ENCODE measurements around the gene BORCS6.

The BORCS6 gene

DNA sequence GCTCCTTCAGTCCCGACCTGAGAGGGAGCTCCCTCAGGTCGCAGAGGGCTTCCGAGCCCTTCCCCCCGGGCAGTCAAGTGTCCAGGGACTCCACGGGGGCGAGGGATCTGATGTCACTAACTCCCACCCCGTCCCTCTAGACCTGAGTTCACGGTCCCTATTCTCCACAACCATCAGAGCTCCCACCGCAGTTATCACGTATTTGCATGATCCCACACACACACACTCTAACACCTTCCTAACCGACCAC lies 34.1 kb downstream of the BORCS6 start:
- DNase-seq (ENCODE audit: low spot score) (no peak), FAIRE-seq (no peak)

DNA sequence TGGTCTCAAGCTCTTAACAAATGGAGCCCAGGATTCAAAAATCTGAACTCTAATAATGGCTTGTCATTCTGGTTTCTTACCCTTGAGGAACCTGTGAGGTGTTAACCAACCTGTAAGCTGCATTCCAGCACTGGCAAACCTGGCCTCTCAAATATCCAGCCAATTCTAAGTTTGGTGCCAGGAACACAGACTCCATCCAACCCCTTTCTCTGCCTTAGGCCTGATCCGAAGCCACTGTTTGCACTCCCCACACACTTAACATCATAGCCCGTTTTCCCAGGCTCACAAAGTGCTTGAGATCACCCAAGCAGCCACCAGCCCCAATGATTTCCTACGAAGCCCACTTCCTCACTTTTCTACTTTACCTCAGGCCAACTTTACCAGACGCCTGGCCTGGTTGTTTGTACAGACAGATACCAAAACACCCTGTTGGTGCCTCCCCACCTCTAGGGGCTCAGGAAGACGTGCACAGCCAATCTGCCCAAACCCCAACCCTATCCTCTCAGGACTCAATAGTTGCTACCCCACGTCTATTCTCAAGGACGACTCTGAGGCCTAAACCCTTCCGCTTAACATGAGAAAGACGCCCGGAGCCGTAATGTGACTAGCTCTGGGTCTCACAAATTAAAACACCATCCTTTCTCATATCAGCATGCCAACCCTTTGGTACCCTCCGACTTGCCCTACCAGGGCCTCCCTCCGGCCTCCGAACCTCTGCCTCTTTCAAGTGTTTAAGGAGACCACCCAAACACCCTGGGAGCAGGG lies 34.6 kb downstream of the BORCS6 start:
- no peak for DNase-seq (ENCODE audit: low spot score)
- FAIRE-seq: no peak

DNA sequence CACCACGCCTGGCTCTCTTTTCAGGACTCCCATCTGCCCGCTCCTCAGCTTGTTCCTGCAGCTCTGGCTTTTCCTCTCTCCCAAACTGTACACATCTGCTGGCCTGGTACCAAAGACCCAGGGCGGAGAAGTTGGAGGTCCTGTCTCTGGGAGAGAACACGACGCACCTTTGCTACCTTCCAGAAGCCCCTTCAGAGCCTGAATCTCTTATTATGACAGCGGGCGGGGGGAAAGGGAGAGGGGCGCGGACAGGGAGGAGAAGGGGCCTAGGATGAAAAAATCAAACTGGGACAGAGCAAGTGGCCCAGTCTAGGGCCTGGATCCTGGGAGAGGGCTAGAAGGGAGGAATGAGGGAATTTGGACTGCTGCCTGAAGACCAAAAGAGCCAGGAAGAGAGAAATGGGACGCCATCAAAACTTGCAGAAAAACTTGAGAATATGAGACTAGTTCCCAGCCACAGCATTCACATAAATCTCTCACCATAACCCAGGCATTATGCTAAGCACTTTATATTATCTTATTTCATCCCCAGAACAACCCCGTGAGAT lies 35.3 kb downstream of the BORCS6 start:
- FAIRE-seq (no peak), DNase-seq (ENCODE audit: low spot score) (no peak)

- peak; percentile 81 for FAIRE-seq
- peak; percentile 78 for DNase-seq (ENCODE audit: low spot score)
Measured at GRCh38 chr17:8153957-8154607, 35.9 kb downstream of the BORCS6 start.

GRCh38 chr17:8153525-8153956 lies 36.4 kb downstream of the BORCS6 start:
- DNase-seq (ENCODE audit: low spot score): no peak
- no peak for FAIRE-seq

DNA sequence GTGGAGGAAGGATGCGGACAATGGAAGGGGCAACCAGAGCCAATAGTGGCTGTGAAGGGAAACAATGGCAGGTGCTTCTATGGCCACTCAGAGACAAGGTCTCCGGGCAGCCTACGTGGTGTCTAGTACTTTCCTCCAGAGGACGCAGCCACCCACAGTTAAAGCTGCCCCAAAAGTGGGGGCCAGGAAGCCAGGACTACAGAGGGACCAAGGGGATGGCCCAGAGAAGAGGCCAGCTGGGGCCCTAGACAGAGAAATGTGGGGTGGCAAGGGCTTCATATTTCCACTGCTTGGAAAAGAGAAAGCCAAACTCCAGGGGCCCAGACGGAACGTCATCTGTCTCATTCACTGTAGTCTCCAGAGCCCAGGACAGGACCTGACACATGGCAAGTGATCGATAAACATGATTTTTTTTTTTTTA lies 36.9 kb downstream of the BORCS6 start:
- DNase-seq (ENCODE audit: low spot score) (no peak), FAIRE-seq (no peak)

- FAIRE-seq: no peak
Measured at GRCh38 chr17:8152112-8152775, 37.7 kb downstream of the BORCS6 start, which contains the start of gene PER1. TSS of gene PER1 (minus strand) at chr17:8152404. CDS start at chr17:8150706, 1,698 bp downstream.

GRCh38 chr17:8151641-8152111 lies 38.3 kb downstream of the BORCS6 start:
- no peak for DNase-seq (ENCODE audit: low spot score)

More at GRCh38 chr17:8152112-8152775, 37.7 kb downstream of the BORCS6 start, which contains the start of gene PER1:
- peak; percentile 86 for DNase-seq (ENCODE audit: low spot score)

GRCh38 chr17:8151120-8151640 lies 38.8 kb downstream of the BORCS6 start:
- no peak for FAIRE-seq
- peak; percentile 76 for DNase-seq (ENCODE audit: low spot score)

More at GRCh38 chr17:8151641-8152111, 38.3 kb downstream of the BORCS6 start:
- no peak for FAIRE-seq

GRCh38 chr17:8150194-8151119 lies 39.5 kb downstream of the BORCS6 start:
- FAIRE-seq (no peak), DNase-seq (ENCODE audit: low spot score) (no peak)

DNA sequence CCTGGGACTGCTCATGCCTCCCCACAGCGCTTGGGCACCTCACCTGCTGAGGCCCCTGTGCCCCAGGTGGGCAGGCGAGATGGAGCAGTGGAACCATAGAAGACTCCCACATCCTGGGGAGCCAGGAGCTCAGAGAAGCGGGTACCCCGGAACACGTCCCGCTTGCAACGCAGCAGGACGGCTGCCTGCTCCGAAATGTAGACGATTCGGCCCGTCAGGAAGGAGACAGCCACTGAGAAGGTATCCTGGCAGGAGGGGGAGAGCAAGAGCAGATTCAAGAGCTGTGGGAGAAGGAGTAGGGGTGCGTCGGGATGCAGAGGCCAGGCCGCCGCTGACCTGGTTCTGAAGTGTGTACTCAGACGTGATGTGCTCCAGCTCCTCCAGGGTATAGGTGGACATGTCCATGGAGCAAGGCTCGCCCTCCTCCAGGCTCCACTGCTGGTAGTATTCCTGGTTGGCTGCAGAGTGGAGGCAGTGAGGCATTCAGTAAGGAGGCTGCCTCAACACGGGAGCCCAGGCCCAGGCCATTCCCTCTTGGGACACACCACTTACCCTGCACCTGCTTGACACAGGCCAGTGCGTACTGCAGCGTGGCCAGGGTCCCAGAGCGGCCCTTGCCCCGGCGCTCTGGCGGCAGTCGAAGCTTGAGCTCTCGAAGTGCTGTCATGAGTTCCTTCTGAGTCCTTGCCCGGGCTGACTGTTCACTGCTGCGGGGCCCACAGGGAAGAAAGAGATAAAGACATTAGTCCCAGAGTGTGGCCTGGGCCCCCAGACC lies 40.4 kb downstream of the BORCS6 start:
- DNase-seq (ENCODE audit: low spot score): no peak
- no peak for FAIRE-seq

DNA sequence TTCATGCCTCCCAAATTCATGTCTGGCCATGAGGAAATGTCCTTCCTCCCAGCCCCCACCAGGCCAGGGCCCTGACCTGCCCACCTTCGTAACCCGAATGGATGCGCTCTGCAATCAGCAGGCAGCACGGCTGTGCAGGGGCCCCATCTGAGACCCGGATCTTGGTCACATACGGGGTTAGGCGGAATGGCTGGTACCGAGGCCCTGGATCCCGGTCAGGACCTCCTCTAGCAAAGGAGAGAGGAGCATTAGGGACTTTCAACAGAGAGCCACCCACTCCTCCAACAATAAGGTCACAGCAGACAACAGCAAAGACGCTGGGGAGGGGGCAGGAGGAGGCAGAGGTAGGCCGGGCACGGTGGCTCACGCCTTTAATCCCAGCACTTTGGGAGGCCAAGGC lies 41.4 kb downstream of the BORCS6 start:
- DNase-seq (ENCODE audit: low spot score): no peak

GRCh38 chr17:8147805-8148404 lies 42.1 kb downstream of the BORCS6 start:
- no peak for DNase-seq (ENCODE audit: low spot score)

More for the DNA sequence above, 41.4 kb downstream of the BORCS6 start:
- no peak for FAIRE-seq

GRCh38 chr17:8147141-8147804 lies 42.7 kb downstream of the BORCS6 start:
- no peak for FAIRE-seq

More at GRCh38 chr17:8147805-8148404, 42.1 kb downstream of the BORCS6 start:
- FAIRE-seq: no peak

GRCh38 chr17:8146381-8147140 lies 43.4 kb downstream of the BORCS6 start:
- no peak for FAIRE-seq
- no peak for DNase-seq (ENCODE audit: low spot score)

More at GRCh38 chr17:8147141-8147804, 42.7 kb downstream of the BORCS6 start:
- no peak for DNase-seq (ENCODE audit: low spot score)

- DNase-seq (ENCODE audit: low spot score): no peak
- no peak for FAIRE-seq
Measured at GRCh38 chr17:8145811-8146210, 44.2 kb downstream of the BORCS6 start.

DNA sequence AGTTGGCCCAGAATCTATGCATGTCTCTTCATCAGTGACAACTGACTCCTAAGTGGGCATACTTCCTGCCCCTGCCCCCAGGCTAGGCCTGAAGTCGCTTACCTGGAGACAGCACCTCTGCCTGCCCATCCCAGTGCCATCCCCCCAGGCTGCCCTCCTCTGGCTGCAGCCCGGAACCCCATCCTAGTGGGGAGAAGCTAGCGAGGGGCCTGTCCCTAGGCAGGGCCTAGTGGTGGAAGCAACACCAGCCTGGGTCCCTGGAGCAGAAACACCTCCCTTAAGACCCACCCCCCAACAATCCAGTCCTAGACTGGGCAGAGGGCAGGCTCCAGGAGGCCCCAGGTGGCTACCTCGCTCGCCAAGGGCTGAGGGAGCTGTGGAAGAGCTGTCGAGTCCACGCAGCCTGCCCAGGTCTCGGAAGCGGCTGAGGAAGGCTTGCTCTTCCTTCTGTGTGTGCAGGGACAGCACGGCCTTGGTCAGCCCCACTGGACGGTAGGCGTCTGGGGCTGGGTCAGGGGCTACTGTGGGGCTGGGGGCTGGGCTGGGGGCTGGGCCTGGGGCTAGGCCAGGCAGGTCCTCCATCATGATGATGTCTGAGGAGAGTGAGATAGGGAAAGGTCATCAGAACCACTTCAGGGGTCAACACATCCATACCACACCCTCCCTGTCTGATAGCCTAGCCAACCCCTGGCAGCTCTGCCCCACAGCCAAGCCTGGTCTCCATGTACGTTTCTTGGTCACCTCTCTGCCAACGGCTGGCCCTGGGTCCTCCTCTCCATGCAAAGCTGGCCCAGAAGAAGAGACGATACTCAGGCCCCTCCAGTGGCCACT lies 45.4 kb downstream of the BORCS6 start:
- FAIRE-seq: no peak
- DNase-seq (ENCODE audit: low spot score): no peak

All from urothelium cell line (cell line).